CD4-positive, alpha-beta T cell (primary cell): ENCODE data around the gene CITED1. TPM values are rescaled to one million over a fixed set of nuclear protein-coding genes. Genes with fewer than 3 reads are reported as not detected.

ENCODE experiments used
- ATAC-seq: fragments of 200-7000 bp; cut with Tn5 transposase; one replicate; pipeline ENCODE4 v1.10.0; 2022; ENCODE audit warnings: mild to moderate bottlenecking; ENCODE audit not compliant: poor library complexity
- CTCF ChIA-PET: fragments of 350-600 bp; sonication (Branson Sonifier 250); formaldehyde crosslinking; loops from one replicate; lab custom pipeline; 2021; ENCODE audit warnings: antibody characterized with exemption, inconsistent platforms; lab: Charles Lee
- POLR2A ChIA-PET: fragments of 350-600 bp; sonication (Branson Sonifier 250); formaldehyde crosslinking; loops from one replicate; lab custom pipeline; 2021; ENCODE audit warnings: antibody characterized with exemption, inconsistent platforms; lab: Charles Lee
- DNase-seq, 14 experiments: peaks; one replicate each; pipeline ENCODE4 v3.0.0-alpha.2; 2013 to 2020; ENCODE audit warnings: mixed read lengths in 2 of 14
- H3K27ac ChIP-seq, 2 donors: one replicate each; pipeline versions ENCODE4 v1.5.1 to v1.7.0; 2013; ENCODE audit warnings: low read length in 2 of 2, low read depth in 1 of 2, mild to moderate bottlenecking in 1 of 2
- H3K27me3 ChIP-seq, 2 experiments: 1 replicate in 1 of 2; 2 replicates in 1 of 2; pipeline versions ENCODE4 v1.6.1 to v1.7.0; 2013; ENCODE audit warnings: low read length in 2 of 2, control low read depth in 1 of 2, mild to moderate bottlenecking in 1 of 2, moderate library complexity in 1 of 2; ENCODE audit not compliant: insufficient read depth in 2 of 2, control insufficient read depth in 1 of 2
- H3K36me3 ChIP-seq: one replicate; pipeline ENCODE4 v1.6.1; 2013; ENCODE audit warnings: low read length, control low read depth; ENCODE audit not compliant: insufficient read depth
- H3K4me1 ChIP-seq: one replicate; pipeline ENCODE4 v1.6.1; 2013; ENCODE audit warnings: low read length, control low read depth; ENCODE audit not compliant: insufficient read depth
- H3K4me3 ChIP-seq: one replicate; pipeline ENCODE4 v1.5.1; 2013; ENCODE audit warnings: mild to moderate bottlenecking, low read length, moderate library complexity
- H3K9me3 ChIP-seq, 2 experiments: 1 replicate in 1 of 2; 2 replicates in 1 of 2; pipeline versions ENCODE4 v1.6.1 to v1.7.0; 2013; ENCODE audit warnings: low read length in 2 of 2, mild to moderate bottlenecking in 2 of 2, control low read depth in 1 of 2, moderate library complexity in 1 of 2; ENCODE audit not compliant: control insufficient read depth in 1 of 2, insufficient read depth in 1 of 2
- H3K27ac Mint-ChIP-seq: one replicate; pipeline ENCODE4 v1.8.0; 2020; ENCODE audit warnings: mixed read lengths
- H3K27me3 Mint-ChIP-seq: one replicate; pipeline ENCODE4 v1.8.0; 2021; ENCODE audit warnings: mixed read lengths
- H3K36me3 Mint-ChIP-seq: one replicate; pipeline ENCODE4 v1.8.0; 2021; ENCODE audit warnings: low read depth, mixed read lengths
- H3K4me1 Mint-ChIP-seq: one replicate; pipeline ENCODE4 v1.8.0; 2021; ENCODE audit warnings: low read depth, mixed read lengths
- H3K4me3 Mint-ChIP-seq: one replicate; pipeline ENCODE4 v1.8.0; 2020; ENCODE audit warnings: mild to moderate bottlenecking, mixed read lengths
- H3K9me3 Mint-ChIP-seq: one replicate; pipeline ENCODE4 v1.8.0; 2020; ENCODE audit warnings: mixed read lengths
- intact Hi-C, 2 experiments: fragments of 100-400 bp; cut with DNase I in 1 of 2; cut with micrococcal nuclease in 1 of 2; formaldehyde crosslinking; loops; one replicate each; pipeline versions ENCODE4 v1.15.1 to v1.9.0; 2023 to 2025; cut with DNase I, micrococcal nuclease
- polyA plus RNA-seq, 2 donors: library from polyadenylated mRNA; unstranded; fragments of 120-200 nt; gene quantifications; one replicate each; pipeline ENCODE4 v1.2.1, GENCODE V29; 2013
- total RNA-seq, 174 experiments: library from RNA in 2 of 174; stranded (reverse) in 2 of 174; gene quantifications; one replicate each; pipeline ENCODE4 v1.2.3 and lab custom pipeline; 2021 to 2026
- TF ChIP-seq, protein P1 (sequence below): fragments of 200-600 bp; IDR thresholded peaks from one replicate; pipeline ENCODE4 v1.8.0; 2022; ENCODE audit warnings: antibody characterized with exemption, mild to moderate bottlenecking

Gene CITED1, protein sequence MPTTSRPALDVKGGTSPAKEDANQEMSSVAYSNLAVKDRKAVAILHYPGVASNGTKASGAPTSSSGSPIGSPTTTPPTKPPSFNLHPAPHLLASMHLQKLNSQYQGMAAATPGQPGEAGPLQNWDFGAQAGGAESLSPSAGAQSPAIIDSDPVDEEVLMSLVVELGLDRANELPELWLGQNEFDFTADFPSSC
- total RNA-seq = under 1 TPM in 1 of 2 experiments, not detected in 1; 0.52 TPM
- polyA plus RNA-seq (2013, experiment 1 of 2) = not detected
- polyA plus RNA-seq (2013, experiment 2 of 2) = 0.52 TPM
- 0 to 0.14 (median 0) reads per million in 172 experiments for total RNA-seq (lab: John Stamatoyannopoulos, UW)

DNA sequence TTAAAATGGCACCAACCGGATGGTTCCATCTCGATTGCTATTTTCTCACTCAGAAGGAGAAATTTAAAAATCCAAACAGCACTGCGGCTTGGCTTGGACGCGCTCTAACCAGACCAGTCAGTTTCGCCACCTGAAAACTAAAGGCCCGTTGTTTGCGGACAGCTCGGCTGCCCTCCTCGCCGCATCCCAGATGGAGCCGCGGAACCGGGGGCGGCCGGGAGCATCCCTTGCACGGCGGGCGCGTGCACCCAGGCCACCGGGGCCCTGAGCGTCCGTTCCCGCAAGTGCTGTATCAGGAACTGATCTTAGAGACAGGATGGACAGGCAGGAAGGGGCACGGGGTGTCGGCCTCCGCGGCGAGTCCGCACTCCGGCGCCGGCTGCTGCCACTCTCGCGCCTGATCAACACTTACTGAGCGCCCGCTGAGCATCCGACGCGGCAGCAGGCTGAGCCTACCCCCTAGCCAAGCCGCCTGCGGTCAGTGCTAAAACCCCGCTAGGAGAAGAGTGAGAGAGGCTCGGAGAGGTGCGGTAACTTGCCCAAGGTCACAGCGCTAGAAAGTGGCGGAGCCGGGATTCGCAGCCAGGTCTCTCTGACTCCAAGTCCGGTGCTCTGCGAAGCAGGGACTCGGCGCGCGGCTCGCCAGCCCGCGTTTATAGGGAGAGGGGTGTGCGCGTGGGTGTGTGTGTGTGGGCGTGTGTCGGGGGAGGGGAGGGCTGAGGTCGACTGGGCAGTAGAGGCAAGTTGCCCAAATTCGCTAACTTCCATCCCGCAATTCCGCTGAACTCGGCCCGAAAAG, at the start of gene CITED1:
TSS of gene CITED1 (minus strand) at position 629 of the 799 bp plus-strand sequence. CDS start 3,045 bp downstream, outside the sequence.
- no peak for ATAC-seq
- no peaks in the 10 kb centered on the region for H3K9me3 Mint-ChIP-seq
- peaks cover 84% of the 10 kb centered on the region for H3K27me3 Mint-ChIP-seq
- Histone ChIP-seq H3K27me3 (peaks cover 40 to 73% of the 10 kb centered on the region in 2 experiments), H3K4me1 (peaks cover 41% of the 10 kb centered on the region), H3K36me3 (no peaks in the 10 kb centered on the region), H3K9me3 (peaks cover 0 to 5% of the 10 kb centered on the region in 2 experiments), H3K4me3 (peak within 1 kb of the TSS; percentile 53), H3K27ac (no peak within 1 kb of the TSS)
- peaks cover 21% of the 10 kb centered on the region for H3K4me1 Mint-ChIP-seq
- TF ChIP-seq, protein P1, sequence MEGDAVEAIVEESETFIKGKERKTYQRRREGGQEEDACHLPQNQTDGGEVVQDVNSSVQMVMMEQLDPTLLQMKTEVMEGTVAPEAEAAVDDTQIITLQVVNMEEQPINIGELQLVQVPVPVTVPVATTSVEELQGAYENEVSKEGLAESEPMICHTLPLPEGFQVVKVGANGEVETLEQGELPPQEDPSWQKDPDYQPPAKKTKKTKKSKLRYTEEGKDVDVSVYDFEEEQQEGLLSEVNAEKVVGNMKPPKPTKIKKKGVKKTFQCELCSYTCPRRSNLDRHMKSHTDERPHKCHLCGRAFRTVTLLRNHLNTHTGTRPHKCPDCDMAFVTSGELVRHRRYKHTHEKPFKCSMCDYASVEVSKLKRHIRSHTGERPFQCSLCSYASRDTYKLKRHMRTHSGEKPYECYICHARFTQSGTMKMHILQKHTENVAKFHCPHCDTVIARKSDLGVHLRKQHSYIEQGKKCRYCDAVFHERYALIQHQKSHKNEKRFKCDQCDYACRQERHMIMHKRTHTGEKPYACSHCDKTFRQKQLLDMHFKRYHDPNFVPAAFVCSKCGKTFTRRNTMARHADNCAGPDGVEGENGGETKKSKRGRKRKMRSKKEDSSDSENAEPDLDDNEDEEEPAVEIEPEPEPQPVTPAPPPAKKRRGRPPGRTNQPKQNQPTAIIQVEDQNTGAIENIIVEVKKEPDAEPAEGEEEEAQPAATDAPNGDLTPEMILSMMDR = no peak
- peak within 1 kb of the TSS; percentile 88 for H3K4me3 Mint-ChIP-seq
- ChIA-PET CTCF (interaction anchor here (0.6 to 1.6 kb wide), 2 partner anchors 29 to 45 kb away, joined by 3 read pairs; partner anchors contain the start of gene RPS4X), POLR2A (interaction anchor here (2.6 kb wide), 1 partner anchor 28 kb away, joined by 18 read pairs; the partner anchor contains the start of gene RPS4X)
- no peaks in the 10 kb centered on the region for H3K36me3 Mint-ChIP-seq
- intact Hi-C loops = no loop called here
- H3K27ac Mint-ChIP-seq = no peak within 1 kb of the TSS
- DNase-seq = peak in 2 of 14 experiments; percentile 26 to 37

DNA sequence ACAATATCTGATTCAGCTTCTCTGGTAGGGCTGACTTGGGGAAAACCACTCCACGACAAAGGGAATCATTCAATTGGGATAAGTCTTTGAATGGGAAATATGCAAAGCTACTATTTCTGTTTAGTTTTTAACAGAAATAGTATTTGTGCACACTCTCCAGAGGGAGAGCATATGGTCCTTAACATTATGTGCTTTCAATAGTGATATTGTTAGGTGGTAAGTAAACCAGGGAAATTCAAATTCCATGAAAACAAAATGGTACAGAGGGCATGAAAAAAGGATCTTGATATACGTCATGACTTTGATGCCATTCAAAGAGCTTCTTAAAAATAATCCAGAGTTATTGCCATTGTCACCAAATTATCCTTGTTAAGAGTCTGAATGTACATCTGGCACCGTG, 47.1 kb upstream of the CITED1 start:
- TF ChIP-seq, protein P1 = no peak
- H3K4me1 Mint-ChIP-seq = no peaks in the 10 kb centered on the region
- no peak overlapping the region for H3K4me3 ChIP-seq
- no peaks in the 10 kb centered on the region for H3K36me3 ChIP-seq
- H3K4me1 ChIP-seq = no peaks in the 10 kb centered on the region
- H3K27me3 Mint-ChIP-seq = no peaks in the 10 kb centered on the region
- no peak overlapping the region for H3K27ac Mint-ChIP-seq
- H3K36me3 Mint-ChIP-seq = peaks cover 29% of the 10 kb centered on the region
- H3K27me3 ChIP-seq = no peaks in the 10 kb centered on the region
- ChIA-PET CTCF (no interaction called here), POLR2A (no interaction called here)
- intact Hi-C loops = no loop called here
- no peak overlapping the region for H3K27ac ChIP-seq
- no peaks in the 10 kb centered on the region for H3K9me3 Mint-ChIP-seq
- H3K4me3 Mint-ChIP-seq = no peak overlapping the region
- H3K9me3 ChIP-seq = no peaks in the 10 kb centered on the region
- ATAC-seq (no peak), DNase-seq (no peak)

DNA sequence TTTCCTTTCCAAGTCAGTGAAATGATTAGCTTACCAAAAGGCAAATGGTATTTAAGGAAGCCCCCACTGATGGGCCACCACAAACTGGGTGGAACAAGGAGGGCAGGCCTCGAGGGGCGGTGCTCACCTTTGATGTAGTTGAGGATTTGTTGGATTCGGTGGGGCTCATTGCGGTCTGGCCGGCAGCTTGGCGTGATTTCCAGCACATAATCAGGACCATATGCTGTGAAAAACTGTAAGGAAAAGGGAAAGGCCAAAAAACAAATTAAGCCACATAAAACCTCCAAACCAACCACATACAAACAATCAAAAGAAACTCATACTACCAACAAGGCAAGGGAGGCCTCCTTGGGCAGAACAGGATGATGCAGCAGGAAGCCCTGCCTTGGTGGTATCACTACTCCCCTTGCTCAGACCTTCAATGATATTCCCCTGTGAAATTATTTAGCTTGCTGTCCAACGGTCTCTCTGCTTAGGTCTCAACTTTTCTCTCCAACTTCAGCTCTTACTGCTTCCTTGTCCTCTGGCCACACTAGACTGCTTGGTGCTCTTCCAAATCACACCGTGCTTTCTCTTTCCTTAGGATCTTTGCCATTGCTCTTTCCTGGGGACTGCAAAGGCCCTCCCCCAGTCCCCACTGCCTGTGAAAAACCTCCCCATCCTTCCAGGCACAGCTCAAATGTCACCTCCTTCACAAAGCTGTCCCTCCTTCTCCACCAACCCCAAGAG, 46.1 kb upstream of the CITED1 start:
- H3K4me1 ChIP-seq = no peaks in the 10 kb centered on the region
- Mint-ChIP-seq H3K9me3 (no peaks in the 10 kb centered on the region), H3K36me3 (peaks cover 33% of the 10 kb centered on the region), H3K4me1 (no peaks in the 10 kb centered on the region), H3K4me3 (no peak overlapping the region), H3K27me3 (no peaks in the 10 kb centered on the region), H3K27ac (no peak overlapping the region)
- POLR2A ChIA-PET = no interaction called here
- ATAC-seq (no peak), DNase-seq (no peak)
- H3K9me3 ChIP-seq = no peaks in the 10 kb centered on the region
- intact Hi-C loops = no loop called here
- no peaks in the 10 kb centered on the region for H3K36me3 ChIP-seq
- no peak overlapping the region for H3K27ac ChIP-seq
- no peak overlapping the region for H3K4me3 ChIP-seq
- CTCF ChIA-PET = no interaction called here
- TF ChIP-seq, protein P1 = no peak
- no peaks in the 10 kb centered on the region for H3K27me3 ChIP-seq
